ENCODE results near the gene ANLN. TPM values are rescaled to one million over a fixed set of nuclear protein-coding genes. Genes with fewer than 3 reads are reported as not detected.

ANLN gene
- total and polyA plus RNA-seq, 9 of the 15 experiments (the other 6 are each of a cell fraction or from before 2014, with no cell fraction given): 18.1 to 66.2 (median 38.7) TPM

- TF ChIP-seq REST (IDR thresholded peaks at IDR 0.05; ENCODE audit: borderline replicate concordance): peak; percentile 29; the same call in 1 of the 2 replicates
- no peak for TF ChIP-seq REST (CRISPR knock-in tag; IDR thresholded peaks at IDR 0.05; ENCODE audit: low read depth)
- TF ChIP-seq ZNF165 (CRISPR knock-in tag; IDR thresholded peaks at IDR 0.05; ENCODE audit: borderline replicate concordance): no peak
- no peak for TF ChIP-seq TCFL5 (CRISPR knock-in tag; conservative IDR thresholded peaks at IDR 0.05)
- TF ChIP-seq ATF7 (IDR thresholded peaks at IDR 0.05): peak; percentile 87
- no peak for TF ChIP-seq GTF2B (IDR thresholded peaks at IDR 0.05; ENCODE audit: extremely low read depth, insufficient read length)
- TF ChIP-seq ZNF57 (CRISPR knock-in tag; IDR thresholded peaks at IDR 0.05): no peak
- peak; percentile 44 for TF ChIP-seq FIP1L1 (IDR thresholded peaks at IDR 0.05; ENCODE audit: low read depth, low read length, poor library complexity, severe bottlenecking)
- TF ChIP-seq DNMT1 (IDR thresholded peaks at IDR 0.05): no peak
- no peak for TF ChIP-seq STAT5A (IDR thresholded peaks at IDR 0.05; ENCODE audit: borderline replicate concordance, low read length)
- no peak for TF ChIP-seq HDAC8 (tag; IDR thresholded peaks at IDR 0.05)
- no peak for TF ChIP-seq NFRKB (IDR thresholded peaks at IDR 0.05; ENCODE audit: low read depth)
- no peak for TF ChIP-seq ZNF175 (CRISPR knock-in tag; IDR thresholded peaks at IDR 0.05; ENCODE audit: low read depth)
- TF ChIP-seq TRIM25 (IDR thresholded peaks at IDR 0.05; ENCODE audit: borderline replicate concordance): no peak
- TF ChIP-seq ZNF124 (CRISPR knock-in tag; IDR thresholded peaks at IDR 0.05): no peak
- no peak for TF ChIP-seq BDP1 (IDR thresholded peaks at IDR 0.05; ENCODE audit: insufficient read depth, insufficient read length)
- no peak for TF ChIP-seq ZNF184 (CRISPR knock-in tag; IDR thresholded peaks at IDR 0.05)
Measured at GRCh38 chr7:36366718-36367560, 22.7 kb upstream of the ANLN start (continued).
